Testis (tissue), 2 donors: ENCODE results near the gene PTPRN2.

Experiments
- CTCF ChIP-seq, 3 experiments: fragments of 450-650 bp in 2 of 3; fragments of 200-600 bp in 1 of 3; sonication (generic) in 1 of 3; IDR thresholded peaks; one replicate each; pipeline ENCODE4 v1.5.1; 2016 to 2019; ENCODE audit warnings: antibody characterized with exemption in 3 of 3, mild to moderate bottlenecking in 2 of 3, moderate library complexity in 1 of 3
- POLR2A ChIP-seq: fragments of 450-650 bp; IDR thresholded peaks from one replicate; pipeline ENCODE4 v1.6.1; 2017; ENCODE audit warnings: antibody characterized with exemption, mild to moderate bottlenecking, moderate library complexity

GRCh38 chr7:157818701-157819454, 768.7 kb downstream of the PTPRN2 start:
- TF ChIP-seq POLR2A (no peak), CTCF (IDR thresholded peaks at IDR 0.05) (no peak)
